Measurements from ENCODE around the gene NPR3. TPM values are rescaled to one million over a fixed set of nuclear protein-coding genes. Genes with fewer than 3 reads are reported as not detected.

NPR3 gene
- total RNA-seq, 1 experiment from 2014 or later: not detected

- Histone ChIP-seq H2BK20ac (ENCODE audit: low read depth, low read length, poor library complexity, severe bottlenecking) (no peak overlapping the region), H4K8ac (replicated peaks; ENCODE audit: insufficient read length, low read depth, low read length) (no peak overlapping the region), H3K9ac (ENCODE audit: extremely low read depth, insufficient read length, low read length) (no peak overlapping the region), H2BK5ac (ENCODE audit: insufficient read length, low read length) (no peak overlapping the region), H3K18ac (ENCODE audit: insufficient read length, low read depth, low read length) (no peak overlapping the region), H3T11ph (ENCODE audit: low read length) (no peak overlapping the region), H3K79me1 (ENCODE audit: insufficient read depth, low read depth, low read length, poor library complexity, severe bottlenecking) (no peaks in the 10 kb centered on the region), H2BK12ac (ENCODE audit: insufficient read length, low read depth, low read length) (no peak overlapping the region), H4K20me1 (ENCODE audit: control insufficient read depth, insufficient read depth, insufficient read length) (no peaks in the 10 kb centered on the region), H3K14ac (ENCODE audit: insufficient read depth, low read length) (no peak overlapping the region), H4K5ac (ENCODE audit: insufficient read length, low read depth, low read length) (no peak overlapping the region), H3K4me2 (ENCODE audit: insufficient read depth, insufficient read length, low read length) (no peak overlapping the region), H3K4ac (ENCODE audit: low read depth, low read length) (no peak overlapping the region), H2BK120ac (ENCODE audit: low read depth, low read length, poor library complexity, severe bottlenecking) (no peak overlapping the region), H3K56ac (ENCODE audit: insufficient read length, low read depth, low read length) (no peak overlapping the region), H3K27me3 (ENCODE audit: insufficient read depth, low read length) (no peaks in the 10 kb centered on the region), H3K4me1 (ENCODE audit: insufficient read depth, low read length) (no peaks in the 10 kb centered on the region), H3K23me2 (ENCODE audit: insufficient read length, low read depth, low read length, poor library complexity, severe bottlenecking) (no peaks in the 10 kb centered on the region), H4K91ac (ENCODE audit: insufficient read length, low read depth, low read length) (no peak overlapping the region), H2BK15ac (ENCODE audit: low read depth, low read length) (no peak overlapping the region), H3K23ac (ENCODE audit: insufficient read length, low read depth, low read length) (no peak overlapping the region), H3K9me3 (ENCODE audit: control insufficient read depth, low read depth, low read length) (no peaks in the 10 kb centered on the region), H3K79me2 (ENCODE audit: insufficient read depth, low read length) (no peaks in the 10 kb centered on the region), H2AK5ac (ENCODE audit: insufficient read length, low read length) (no peak overlapping the region), H2AFZ (ENCODE audit: low read length) (no peak overlapping the region), H3K27ac (ENCODE audit: insufficient read length, low read depth, low read length) (no peak overlapping the region)
- H3K4me1 Mint-ChIP-seq: no peaks in the 10 kb centered on the region
- no CpG with 5 or more reads among the region's 2 CpGs for WGBS (ENCODE audit: extremely low coverage, insufficient read length, low lambda C conversion rate)
- no peak for DNase-seq
- no peak overlapping the region for H3K4me3 Mint-ChIP-seq
- peaks cover 5% of the 10 kb centered on the region for H3K27me3 Mint-ChIP-seq (ENCODE audit: low read depth)
- TF ChIP-seq, protein P1, sequence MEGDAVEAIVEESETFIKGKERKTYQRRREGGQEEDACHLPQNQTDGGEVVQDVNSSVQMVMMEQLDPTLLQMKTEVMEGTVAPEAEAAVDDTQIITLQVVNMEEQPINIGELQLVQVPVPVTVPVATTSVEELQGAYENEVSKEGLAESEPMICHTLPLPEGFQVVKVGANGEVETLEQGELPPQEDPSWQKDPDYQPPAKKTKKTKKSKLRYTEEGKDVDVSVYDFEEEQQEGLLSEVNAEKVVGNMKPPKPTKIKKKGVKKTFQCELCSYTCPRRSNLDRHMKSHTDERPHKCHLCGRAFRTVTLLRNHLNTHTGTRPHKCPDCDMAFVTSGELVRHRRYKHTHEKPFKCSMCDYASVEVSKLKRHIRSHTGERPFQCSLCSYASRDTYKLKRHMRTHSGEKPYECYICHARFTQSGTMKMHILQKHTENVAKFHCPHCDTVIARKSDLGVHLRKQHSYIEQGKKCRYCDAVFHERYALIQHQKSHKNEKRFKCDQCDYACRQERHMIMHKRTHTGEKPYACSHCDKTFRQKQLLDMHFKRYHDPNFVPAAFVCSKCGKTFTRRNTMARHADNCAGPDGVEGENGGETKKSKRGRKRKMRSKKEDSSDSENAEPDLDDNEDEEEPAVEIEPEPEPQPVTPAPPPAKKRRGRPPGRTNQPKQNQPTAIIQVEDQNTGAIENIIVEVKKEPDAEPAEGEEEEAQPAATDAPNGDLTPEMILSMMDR (conservative IDR thresholded peaks at IDR 0.05): no peak
- no peaks in the 10 kb centered on the region for H3K36me3 Mint-ChIP-seq (ENCODE audit: insufficient read depth in 1 of 3, low read depth in 3 of 3)
- H3K27ac Mint-ChIP-seq: no peak overlapping the region
- no peaks in the 10 kb centered on the region; a peak in 1 of 5 replicates for H3K9me3 Mint-ChIP-seq
Measured at GRCh38 chr5:32777733-32778132, 66.6 kb downstream of the NPR3 start.

Data from H9 (cell line).